Bronchial epithelial cell (primary cell): ENCODE measurements around the gene SLC23A1. TPM values are rescaled to one million over a fixed set of nuclear protein-coding genes. Genes with fewer than 3 reads are reported as not detected.

Source experiments
- DNase-seq: peaks from one replicate; pipeline ENCODE4 v3.0.0-alpha.2; 2010; ENCODE audit warnings: low read depth
- FAIRE-seq: peaks from 2 replicates; lab custom pipeline; 2011; peaks lifted over from hg19 to GRCh38; lab: Jason Lieb, UNC
- H3K27me3 ChIP-seq: 2 replicates; pipeline ENCODE4 v1.5.1; 2011; ENCODE audit warnings: low read length; ENCODE audit not compliant: control insufficient read depth, insufficient read depth
- H3K36me3 ChIP-seq: 2 replicates; pipeline ENCODE4 v1.5.1; 2011; ENCODE audit warnings: low read length; ENCODE audit not compliant: control insufficient read depth, insufficient read depth
- H3K4me3 ChIP-seq: 2 replicates; pipeline ENCODE4 v1.5.1; 2011; ENCODE audit warnings: mild to moderate bottlenecking, low read depth, low read length, control low read depth
- total RNA-seq: library from RNA; depleted of rRNA; stranded (reverse); fragments of >200 nt; gene quantifications from 2 replicates; pipeline ENCODE4 v1.2.1, GENCODE V29; 2014
- TF ChIP-seq, protein P1 (sequence below): IDR thresholded peaks from 2 replicates; pipeline ENCODE4 v1.5.1; 2011; ENCODE audit warnings: mild to moderate bottlenecking, moderate library complexity, low read length, control low read depth, inconsistent platforms; ENCODE audit not compliant: insufficient read depth, severe bottlenecking

SLC23A1 gene
- total RNA-seq, 1 donor from 2014 or later, result not detected

DNA sequence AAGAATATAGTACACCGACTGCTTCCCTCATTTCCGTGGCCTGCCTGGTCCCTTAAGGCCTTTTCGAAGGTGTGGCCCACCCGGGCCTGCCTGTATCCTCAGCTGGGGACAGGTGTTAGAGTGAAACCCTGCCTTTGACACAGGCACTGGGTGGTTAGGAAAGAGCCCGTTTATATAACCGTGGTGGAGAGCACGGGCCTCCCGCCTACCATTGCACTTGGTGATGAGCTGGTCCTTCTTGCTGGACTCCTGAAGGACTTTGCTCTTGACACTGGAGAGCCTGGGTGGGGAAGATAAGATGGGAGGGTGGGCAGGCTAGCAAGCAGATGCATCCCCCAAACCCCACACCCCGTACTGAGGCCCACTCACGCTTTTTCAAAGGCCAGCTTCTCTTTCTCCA lies 18.4 kb upstream of the SLC23A1 start:
- Histone ChIP-seq H3K36me3 (no peaks in the 10 kb centered on the region), H3K4me3 (no peak overlapping the region), H3K27me3 (no peaks in the 10 kb centered on the region)
- FAIRE-seq, result no peak
- TF ChIP-seq, protein P1, sequence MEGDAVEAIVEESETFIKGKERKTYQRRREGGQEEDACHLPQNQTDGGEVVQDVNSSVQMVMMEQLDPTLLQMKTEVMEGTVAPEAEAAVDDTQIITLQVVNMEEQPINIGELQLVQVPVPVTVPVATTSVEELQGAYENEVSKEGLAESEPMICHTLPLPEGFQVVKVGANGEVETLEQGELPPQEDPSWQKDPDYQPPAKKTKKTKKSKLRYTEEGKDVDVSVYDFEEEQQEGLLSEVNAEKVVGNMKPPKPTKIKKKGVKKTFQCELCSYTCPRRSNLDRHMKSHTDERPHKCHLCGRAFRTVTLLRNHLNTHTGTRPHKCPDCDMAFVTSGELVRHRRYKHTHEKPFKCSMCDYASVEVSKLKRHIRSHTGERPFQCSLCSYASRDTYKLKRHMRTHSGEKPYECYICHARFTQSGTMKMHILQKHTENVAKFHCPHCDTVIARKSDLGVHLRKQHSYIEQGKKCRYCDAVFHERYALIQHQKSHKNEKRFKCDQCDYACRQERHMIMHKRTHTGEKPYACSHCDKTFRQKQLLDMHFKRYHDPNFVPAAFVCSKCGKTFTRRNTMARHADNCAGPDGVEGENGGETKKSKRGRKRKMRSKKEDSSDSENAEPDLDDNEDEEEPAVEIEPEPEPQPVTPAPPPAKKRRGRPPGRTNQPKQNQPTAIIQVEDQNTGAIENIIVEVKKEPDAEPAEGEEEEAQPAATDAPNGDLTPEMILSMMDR, result no peak
- DNase-seq, result no peak

GRCh38 chr5:139399501-139400121 lies 16.5 kb upstream of the SLC23A1 start:
- TF ChIP-seq, protein P1, result no peak
- FAIRE-seq, result no peak
- H3K27me3 ChIP-seq, result no peaks in the 10 kb centered on the region

GRCh38 chr5:139397921-139398320 lies 14.8 kb upstream of the SLC23A1 start:
- H3K36me3 ChIP-seq, result no peaks in the 10 kb centered on the region
- DNase-seq (no peak), FAIRE-seq (no peak)
- H3K27me3 ChIP-seq, result no peaks in the 10 kb centered on the region
- H3K4me3 ChIP-seq, result no peak overlapping the region
- TF ChIP-seq, protein P1, result no peak

More at GRCh38 chr5:139399501-139400121, 16.5 kb upstream of the SLC23A1 start:
- H3K36me3 ChIP-seq, result no peaks in the 10 kb centered on the region
- DNase-seq, result no peak
- H3K4me3 ChIP-seq, result no peak overlapping the region

DNA sequence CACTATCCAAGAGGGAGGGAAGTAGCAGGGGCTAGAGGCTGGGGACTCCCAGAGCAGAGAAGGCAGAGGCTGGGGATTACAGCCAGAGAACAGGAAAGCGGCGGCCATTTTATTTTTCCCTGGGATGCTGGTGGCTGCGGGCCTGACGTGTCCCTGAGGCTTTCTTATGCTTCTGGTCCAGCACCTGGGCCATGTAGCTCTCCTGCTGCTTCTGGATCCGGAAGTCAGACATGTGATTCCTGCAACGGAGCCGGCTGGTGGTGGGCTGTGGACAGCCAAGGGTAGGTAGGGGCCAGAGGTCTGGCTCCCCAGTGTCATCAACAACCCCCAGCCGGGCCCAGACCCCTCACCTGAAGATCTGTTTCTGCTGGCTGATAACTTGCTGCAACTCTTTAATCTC lies 13.6 kb upstream of the SLC23A1 start:
- FAIRE-seq (no peak), DNase-seq (no peak)
- no peaks in the 10 kb centered on the region for H3K36me3 ChIP-seq
- H3K4me3 ChIP-seq, result no peak overlapping the region
- TF ChIP-seq, protein P1, result no peak
- H3K27me3 ChIP-seq, result no peaks in the 10 kb centered on the region

DNA sequence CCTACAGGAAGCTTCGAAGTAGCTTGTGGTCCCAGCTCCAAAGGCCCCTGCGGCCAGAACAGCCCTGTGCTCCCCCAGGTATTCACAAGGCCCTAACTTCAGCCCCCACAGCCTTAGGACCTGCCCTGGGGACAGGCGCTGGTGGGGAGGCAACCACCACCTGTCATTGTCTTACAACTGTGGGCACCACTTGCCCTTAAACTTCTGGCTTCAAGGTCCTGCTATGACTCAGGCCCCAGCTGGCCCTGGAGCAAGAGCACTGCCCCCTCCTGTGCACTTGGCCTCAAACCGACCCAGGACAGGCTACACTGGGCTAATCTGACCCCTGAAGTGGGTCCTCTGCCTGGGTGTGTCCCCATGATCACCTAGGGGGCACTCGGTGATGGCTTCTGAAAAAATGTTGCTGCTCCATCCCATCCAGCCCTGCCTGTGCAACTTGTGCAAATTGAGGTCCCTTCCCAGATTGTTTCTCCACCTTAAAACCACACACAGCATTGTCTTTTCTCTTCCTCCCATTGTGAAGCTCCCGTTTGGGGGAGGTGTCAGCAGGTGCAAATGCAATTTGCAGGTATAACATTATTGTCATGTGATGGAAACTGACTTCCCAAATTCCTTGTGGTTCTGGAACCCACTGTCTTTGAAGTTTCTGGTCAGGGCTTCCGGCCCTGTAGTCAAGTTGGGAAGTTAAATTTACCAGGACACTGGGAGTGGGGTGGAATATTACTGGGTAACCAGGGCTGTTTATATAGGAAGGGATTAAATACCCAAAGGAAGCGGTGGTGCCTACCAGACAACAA lies 12.9 kb upstream of the SLC23A1 start:
- no peak overlapping the region for H3K4me3 ChIP-seq
- no peak for FAIRE-seq
- DNase-seq, result no peak
- TF ChIP-seq, protein P1, result no peak
- H3K36me3 ChIP-seq, result no peaks in the 10 kb centered on the region
- H3K27me3 ChIP-seq, result no peaks in the 10 kb centered on the region
